Neural progenitor cell (in vitro differentiated cells): ENCODE measurements around the gene OR8B4.

Experiments
- CTCF ChIP-seq: fragments of 200-600 bp; sonication (generic); IDR thresholded peaks from 2 replicates; pipeline ENCODE4 v1.5.1; 2017; ENCODE audit warnings: antibody characterized with exemption, mild to moderate bottlenecking
- EZH2 ChIP-seq: fragments of 200-600 bp; sonication (generic); IDR thresholded peaks from 2 replicates; pipeline ENCODE4 v1.6.1; 2017; ENCODE audit warnings: antibody characterized with exemption, mild to moderate bottlenecking, moderate library complexity

- TF ChIP-seq CTCF (no peak), EZH2 (no peak)
Observed at GRCh38 chr11:124440608-124441007, 15.9 kb upstream of the OR8B4 start.
